Stimulated activated CD8-positive, alpha-beta memory T cell treated with anti-CD3 and anti-CD28 coated beads, Interleukin-7, amount 100 ng/mL, for 48 hours (primary cell): ENCODE results near the gene PPIL1.

Experiments used
- DNase-seq, 2 donors: peaks; one replicate each; pipeline ENCODE4 v3.0.0-alpha.2; 2020; ENCODE audit warnings: low read depth in 1 of 2; ENCODE audit errors: extremely low read depth in 1 of 2

Gene PPIL1

DNA sequence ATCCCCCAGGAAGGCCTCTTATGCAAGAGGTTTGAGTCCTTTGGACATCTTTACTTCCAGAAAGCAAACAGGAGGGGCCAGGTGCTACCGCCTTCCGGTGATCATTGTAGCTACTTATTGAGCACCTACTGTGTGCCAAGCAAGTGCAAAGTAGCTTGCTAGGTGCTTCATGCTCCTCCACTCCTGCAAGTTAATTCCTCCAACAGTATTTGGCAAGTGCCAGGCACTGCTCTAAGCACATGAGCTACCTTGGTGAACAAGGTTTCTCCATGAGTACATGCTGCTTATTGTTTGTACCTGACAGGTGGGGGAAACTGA, 37.6 kb downstream of the PPIL1 start:
- DNase-seq, result no peak

DNA sequence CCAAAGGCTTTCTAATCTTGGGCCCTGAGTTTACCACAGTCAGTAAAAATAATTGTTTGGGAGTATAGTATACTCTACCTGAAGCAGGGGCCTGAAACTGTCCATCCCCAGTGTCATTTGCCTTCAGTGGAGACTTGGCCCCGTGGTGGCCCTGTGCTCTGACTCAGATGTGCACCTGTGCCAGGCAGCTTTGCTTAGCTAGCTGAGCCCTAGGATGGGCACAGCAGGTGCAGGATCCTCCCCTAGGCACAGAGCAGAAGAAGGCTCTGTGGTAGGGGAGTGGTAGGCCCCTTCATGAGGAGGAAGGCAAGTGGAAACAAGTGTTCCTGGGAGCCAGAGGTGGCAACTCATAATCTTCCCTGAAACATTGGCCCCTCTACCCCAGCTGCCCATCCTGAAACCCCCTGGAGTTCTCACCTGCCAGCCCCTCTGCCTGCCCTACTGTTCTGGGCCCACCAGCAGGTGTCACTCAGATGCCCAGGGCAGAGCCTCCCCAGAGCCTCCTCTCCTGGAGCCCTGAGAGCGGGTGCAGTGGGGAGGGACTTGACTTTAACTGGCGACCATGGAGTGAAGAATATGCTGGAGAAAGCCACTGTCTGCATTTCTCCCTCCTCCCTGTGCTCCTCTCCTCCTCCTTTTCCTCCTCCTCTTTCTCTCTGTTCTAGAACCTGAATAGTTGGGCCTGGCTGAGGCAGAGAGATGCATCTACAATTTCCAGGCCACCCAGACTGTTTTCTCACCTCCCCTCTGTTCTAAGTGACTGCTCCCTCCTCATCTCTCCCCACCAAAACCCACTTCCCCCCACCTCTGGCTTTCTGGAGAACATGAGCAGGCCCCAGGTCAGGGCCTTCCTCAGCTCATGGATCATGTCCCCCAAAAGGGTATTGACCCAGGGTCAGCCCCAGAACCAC, 38.2 kb downstream of the PPIL1 start:
- no peak for DNase-seq

DNA sequence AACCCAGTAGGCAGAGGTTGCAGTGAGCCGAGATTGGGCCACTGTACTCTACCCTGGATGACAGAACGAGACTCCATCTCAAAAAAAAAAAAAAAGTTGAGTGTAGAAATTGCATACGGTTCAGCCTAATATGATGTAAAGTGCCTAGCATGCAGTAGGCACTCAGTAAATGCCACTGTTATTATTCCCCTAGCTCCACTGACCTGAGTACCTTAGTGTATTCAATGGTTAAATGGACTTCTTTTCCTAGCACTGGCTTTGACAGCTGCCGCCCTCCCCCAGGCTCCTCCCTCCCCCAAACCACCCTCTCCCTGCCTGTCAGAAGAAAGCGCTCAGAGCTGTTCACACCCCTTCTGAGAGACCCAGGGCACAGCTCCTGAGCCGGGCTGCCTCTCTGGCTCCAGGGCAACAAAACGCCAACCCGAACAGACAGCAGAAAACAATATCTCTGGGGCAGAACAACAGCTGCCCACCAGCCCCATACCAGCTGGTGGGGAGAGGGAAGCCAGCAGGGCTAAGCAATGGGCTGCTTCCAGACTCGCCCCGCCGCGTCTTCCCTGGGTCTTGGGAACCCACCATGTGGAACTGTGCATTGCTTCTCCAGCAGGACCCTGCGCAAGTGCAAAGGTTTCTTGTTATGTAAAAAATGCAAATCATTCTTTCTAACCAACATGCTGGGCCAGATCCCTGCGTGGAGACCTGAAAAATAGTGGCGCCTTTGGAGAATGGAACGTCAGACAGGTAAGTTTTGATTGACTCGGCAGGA, 39.8 kb downstream of the PPIL1 start:
- no peak for DNase-seq

DNA sequence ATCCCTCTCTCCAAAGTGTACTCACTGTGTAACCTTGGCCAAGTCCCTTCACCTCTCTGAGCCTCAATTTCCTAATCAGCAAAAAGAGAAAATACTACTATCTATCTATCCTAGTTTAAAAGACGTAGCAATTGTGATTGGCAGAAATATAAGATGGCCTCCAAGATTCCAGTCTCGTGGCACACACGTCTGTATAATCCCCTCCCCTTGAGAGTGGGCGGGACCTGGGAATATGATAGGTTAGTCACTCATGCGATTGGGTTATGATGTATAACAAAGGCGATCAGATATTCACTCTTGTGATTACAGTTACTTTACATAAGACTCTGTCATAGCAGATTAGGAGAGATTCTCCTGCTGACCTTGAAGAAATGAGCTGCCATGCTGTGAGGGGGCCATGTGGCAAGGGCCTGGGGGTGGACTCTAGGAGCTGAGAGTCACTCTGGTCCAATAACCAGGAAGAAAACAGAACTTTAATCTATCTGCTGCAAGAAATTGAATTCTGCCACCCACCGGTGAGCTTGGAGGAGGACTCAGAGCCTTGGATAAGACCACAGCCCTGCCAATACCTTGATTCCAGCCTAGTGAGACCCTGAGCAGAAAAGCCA, 41.3 kb downstream of the PPIL1 start:
- no peak for DNase-seq

DNA sequence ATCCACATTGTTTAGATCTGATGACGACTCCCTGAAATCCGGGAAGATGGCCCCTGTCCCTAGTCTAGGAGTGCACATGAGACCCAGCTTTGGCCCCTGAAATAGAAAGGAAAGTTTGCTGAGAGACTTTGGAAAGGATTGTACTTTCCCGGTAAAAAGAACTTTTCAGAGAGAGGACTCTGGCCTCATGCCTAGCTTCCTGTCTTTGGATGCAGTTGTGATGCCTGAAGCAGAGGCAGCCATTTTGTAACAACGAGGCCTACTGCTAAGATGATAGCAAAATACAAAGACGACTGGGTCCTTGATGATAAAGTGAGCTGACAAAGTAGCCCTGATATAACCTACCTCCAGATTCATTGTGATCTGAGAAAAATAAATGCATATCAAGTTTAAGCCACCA, 42.3 kb downstream of the PPIL1 start:
- no peak for DNase-seq

DNA sequence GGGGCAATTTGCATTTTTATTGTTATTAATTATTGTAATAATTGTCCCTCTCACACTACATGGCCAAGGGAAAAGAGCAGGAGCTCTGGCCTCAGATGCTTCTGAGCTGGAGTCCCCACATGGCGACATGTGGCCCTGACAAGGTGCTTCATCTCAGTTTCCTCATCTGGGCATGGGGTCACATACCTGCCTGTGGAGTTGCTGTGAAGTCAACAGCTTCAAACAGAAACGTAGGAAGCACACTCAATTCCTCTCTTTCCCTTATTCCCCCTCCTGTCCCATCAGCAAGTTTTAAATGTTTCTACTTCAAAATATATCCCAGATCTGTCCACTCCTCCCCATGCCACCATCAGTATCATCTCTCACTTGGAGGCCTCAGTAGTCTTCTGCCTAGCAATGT, 44.0 kb downstream of the PPIL1 start:
- DNase-seq, result no peak

DNA sequence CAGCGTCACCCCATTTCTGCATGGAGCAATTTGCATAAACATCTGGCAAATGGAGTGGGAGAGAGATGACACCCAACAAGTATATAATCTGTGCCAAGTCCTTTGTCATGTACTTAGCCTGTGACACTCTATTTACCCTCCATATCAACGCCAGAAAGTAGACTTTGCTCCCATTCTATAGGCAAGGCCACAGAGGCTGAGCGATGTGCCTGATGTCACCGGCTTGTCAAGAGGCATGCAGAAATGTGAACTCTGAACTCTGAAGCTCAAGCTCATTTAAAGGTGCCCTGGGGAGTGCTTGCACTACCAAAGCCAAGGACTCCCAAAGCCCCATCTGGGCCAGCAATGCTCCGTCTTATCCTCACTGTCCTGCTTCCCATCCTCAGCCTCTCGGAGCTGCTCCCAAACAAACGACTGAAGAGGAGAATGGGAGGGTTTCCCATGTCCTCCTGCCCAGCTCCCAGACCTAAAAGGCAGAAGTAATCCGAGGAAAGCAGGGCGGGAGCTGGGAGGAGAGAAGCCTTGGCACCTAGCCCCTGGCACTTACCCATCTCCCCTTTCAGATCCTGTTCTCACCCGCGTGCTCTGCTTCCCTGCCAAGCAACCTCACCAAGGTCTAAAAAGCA, 44.6 kb downstream of the PPIL1 start:
- no peak for DNase-seq

DNA sequence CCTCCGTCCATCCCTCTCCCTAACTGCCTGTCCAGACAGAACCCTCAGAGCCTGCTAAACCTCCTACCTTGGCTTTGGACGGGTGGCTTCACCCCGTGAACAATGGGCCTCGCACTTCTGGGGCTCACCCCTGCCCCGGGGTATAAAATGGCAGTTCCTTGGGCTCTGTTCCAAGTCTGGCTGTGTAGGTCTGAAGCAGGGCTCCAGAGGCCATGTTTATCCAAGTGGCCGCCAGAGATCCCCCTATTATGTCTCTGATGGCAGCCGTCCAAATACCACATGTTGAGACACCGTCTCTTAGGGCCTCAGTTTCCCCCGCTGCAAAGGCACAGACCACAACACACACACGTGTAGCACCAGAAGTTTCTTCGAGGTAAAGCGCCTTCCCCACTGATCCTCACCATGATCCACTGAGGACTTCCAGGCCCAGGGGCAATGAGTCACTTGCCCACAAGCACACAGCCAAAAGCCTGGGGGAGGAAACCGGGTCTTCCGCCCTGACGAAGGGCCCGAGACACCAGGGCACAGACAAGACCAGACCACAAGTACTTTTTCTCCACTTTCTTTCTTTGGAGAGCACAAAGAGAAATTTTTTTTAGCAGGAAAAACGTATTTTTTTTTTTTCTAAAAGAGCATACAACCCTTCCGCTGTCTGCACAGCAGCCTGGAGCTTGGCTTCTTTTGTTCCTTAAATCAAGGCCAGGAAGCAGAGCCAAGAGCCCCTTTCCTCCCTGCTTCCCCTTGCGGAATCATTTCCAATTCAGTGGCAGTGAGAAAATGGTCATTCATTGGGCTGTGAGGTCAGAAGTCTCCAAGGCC, 47.1 kb downstream of the PPIL1 start:
- DNase-seq, result no peak

DNA sequence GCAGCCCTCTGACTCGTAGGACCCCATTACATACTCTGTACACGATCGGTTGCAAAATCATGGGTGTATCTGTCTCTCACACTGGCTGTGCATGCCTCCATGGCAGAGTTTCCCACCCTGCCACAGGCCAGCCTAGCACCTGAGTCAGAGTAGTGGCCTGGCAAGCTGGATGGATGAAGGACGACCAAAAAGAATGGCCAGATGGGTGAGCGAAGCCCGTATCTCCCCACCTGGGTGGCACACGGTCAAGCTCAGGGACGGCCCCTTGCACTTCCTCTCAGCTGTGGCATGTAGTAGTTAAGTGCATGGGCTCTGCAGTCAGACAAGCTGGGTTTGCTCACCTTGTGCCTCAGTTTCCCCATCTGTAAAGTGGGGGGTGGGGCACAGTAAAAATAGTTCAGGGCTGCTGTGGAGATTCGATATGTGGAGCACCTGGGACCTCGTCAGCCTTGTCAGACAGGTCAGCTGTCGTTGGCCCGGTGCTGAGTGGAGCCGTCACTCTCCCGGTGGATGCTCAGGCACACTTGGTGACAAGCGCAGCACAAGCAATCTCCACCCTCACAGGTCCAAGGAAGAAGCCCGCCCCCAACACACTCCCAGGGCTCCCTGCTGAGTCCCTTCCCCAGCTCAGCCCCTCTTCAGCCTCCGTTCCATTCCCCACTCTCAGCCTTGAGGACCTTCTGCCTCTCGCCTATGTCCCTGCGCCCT, 47.9 kb downstream of the PPIL1 start:
- DNase-seq, result no peak

DNA sequence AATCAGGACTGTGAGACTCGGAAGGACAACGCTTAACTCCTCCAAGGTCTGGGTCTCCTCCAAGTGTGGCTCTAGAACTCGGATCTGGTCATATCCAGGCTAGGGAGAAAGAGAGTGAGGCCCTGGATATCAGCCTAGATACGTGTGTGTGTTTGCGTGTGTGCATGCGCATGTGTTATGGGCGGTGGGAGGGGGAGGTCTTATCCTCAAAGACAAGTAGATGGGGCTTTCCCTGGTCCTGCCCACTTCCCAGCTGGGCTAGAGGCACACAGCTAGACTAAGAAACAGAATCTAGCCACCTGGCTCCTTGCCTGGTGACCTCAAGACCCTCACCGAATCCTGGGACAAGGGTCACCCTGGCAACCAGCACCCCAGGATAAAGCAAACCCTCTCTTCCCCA, 48.6 kb downstream of the PPIL1 start:
- DNase-seq, result no peak

DNA sequence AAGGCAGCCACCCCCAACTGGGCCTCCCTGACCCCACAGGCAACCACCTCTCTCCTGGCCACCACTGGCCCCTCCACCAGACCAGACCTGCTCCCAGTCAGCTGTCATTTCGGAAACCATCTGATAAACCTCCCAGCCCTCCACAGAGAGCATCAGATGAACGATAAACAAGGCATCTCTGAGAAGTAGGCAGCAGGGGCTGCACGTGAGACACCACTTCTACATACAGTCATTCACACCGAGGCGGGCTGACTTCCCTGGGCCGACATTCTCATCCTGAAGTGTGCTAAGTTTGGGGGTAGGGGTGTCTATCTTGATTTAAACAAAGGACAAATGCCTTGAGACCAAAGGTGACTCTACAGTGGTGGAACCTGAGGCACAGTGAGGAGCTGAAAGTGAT, 49.2 kb downstream of the PPIL1 start:
- no peak for DNase-seq

DNA sequence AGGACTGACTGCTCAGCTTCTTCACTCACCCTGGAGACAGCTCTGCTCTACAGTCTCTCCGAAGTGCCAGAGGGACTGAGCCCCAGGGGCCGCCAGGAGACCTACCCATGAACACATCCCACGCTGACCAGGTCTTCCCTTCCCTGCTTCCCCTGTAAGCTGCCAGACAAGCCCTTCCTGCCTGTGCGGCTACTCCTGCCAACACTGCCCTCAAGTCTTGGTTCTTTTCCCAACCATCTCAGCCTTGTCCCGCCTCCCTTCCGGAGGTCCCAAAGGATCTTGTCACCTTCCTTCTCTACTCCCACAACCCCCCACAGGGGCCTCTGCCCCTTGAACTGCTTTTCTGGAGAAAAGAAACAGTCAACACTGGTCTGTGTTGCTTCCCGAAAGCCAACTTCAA, 50.4 kb downstream of the PPIL1 start:
- DNase-seq, result no peak

DNA sequence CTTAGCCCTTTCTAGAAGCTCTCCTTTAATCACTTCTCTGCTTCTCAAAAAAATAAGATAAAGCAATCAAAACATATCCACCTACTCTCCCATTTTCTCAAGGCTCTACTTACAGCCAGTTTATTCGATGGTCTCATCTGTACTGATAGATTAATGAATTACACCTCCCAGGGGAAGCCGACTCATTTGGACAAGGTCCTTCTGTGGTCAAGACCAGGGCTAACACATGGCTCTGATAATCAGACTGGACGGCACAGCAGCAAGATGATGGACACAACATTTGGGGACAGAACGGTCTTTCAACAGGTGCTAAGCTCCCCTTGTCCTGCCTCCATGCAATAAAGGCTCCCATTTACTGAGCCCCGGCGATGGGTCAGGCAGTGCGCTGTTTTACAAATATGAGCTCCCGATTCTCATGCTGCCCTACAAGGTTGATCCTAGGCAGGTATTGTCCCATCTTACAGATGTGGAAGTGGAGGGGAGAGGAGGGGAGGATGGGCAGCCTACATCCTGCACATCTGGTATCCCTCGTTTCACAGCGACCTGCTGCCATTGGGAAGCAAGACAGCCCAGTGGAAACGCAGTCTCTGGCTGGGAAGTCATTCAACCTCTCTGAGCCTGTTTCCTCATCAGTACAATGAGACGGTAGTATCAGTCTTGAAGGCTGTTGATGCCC, 51.0 kb downstream of the PPIL1 start:
- no peak for DNase-seq

DNA sequence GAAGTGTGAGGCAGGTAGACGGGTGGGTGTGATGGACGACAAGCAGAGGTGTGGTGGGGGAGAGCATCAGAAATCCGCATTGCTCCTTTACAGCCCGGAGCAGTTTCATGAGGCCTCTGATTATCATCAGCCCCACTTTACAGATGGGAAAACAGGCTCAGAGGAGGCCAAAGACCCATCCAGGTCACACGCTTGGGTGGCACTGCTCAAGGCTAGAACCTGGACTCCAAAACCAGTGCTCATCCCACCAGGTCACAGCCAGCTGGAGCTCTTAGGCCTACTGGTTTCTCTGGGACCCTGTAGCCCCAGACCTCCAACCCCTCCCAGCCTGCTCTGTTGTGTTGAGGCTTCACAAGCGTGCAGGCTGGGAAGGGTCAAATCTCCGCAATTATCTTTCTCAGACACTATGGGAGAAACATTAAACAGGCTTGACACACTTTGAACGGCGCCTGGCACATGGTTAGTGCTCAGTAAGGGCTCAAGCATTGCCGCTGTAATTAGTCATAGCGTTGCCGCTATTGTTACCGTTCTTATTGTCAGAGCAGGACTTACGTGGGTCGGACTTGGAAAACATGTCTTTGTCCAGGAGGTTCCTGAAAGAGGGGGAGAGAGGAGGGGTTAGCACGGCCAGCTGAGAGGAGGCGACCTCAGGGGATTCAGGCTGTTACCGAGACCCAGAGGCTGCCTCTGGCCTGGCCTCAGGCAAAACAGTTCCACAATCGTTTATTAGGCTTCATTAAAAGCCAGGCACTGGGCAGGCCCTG, 51.9 kb downstream of the PPIL1 start:
- DNase-seq, result no peak

DNA sequence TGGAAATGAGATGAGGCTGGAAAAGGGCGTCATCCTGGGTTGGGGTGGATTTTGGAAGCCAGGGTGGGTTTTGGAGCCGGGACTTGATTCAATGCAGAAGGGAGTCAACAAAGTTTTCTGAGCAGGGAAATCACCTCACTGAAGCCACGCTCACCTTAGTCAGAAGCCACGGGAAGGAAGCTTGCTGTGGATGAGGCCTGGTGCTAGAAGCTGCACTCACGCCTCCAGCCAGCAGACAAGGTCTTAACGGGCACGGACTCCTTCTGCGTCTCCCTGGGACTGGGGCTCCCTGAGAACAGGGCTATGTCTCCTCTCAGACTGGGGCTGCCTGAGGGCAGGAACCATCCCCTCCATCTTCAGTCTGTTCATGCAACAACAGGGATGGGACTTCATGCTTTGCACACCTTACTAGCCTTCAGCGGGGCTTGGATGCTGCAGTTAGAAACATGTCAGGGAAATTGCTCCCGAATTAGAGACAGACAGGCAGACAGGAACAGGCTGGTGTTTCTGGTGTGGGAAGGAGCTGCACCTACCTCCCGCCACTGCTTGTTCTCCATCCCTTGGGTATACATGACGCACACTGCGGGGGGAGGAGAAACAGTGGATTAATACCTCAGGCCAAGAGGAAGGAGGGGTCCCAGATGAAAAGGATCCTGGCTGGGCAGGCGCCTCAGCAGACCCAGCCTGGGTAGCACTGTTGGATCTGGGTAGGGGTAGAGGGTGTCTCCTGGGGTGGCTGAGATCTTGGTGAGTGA, 52.8 kb downstream of the PPIL1 start:
- no peak for DNase-seq

DNA sequence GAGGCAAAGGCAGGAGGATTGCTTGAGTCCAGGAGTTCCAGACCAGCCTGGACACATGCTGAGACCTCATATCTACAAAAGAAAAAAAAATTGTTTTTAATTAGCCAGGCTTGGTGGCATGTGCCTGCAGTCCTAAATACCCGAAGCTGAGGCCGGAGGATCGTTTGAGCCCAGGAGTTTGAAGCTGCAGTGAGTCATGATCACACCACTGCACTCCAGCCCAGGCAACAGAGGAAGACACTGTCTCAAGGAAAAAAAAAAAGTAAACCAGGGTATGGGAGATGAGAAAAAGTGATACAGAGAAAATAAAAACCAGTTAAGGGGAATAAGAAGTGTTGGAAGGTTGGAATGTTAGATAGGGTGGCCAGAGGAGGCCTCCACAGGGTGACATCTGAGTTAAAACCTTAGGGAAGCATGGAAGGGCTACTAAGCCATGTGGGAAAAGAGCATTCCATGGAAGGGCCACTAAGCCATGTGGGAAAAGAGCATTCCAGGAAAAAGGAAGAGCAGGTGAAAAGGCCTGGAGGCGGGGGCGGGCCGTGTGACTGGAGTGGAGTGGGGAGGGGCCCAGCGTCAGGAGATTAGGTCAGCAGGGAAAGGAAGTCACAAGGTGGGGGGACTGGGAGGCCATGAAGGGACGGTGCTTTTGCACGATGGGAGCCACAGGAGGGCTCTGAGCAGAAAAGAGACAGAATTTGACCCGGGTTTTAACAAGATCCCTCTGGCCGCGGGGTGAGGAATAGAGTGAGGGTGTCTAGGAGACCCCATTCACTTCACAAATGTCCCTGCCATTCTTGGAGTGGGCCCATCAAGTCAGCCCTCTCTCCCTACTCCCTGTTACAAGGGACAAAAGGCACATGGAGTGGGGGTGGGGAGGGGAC, 53.7 kb downstream of the PPIL1 start:
- no peak for DNase-seq

DNA sequence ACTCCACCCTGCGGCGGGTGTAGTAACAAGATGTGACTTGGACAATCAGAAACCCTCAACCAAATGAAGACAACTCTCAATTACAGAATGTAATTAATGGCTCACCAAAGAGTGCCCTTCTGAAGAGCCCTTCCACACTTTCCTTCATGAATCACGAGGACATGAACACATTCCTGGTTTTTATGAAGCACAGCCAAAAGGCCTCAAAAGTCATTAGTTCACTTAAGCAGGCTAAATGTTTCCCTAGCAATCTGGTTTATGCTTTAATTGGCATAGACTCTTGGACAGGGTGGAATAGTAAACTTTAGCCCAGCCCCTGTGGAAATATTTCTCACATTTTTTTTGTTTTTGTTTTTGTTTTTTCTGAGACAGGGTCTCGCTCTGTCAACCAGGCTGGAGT, 55.8 kb downstream of the PPIL1 start:
- no peak for DNase-seq
